ENCODE results near the gene YIPF2. TPM values are rescaled to one million over a fixed set of nuclear protein-coding genes. Genes with fewer than 3 reads are reported as not detected.
"Not testable (repeated sequence)": the region's sequence is repeated elsewhere in the genome, so short reads cannot be mapped to it uniquely, and the experiment has no call there.

The YIPF2 gene
- total and polyA plus RNA-seq, 3 donors from 2014 or later, result 95.3 to 143 (median 106) TPM

- WGBS, 2 donors, result 91 to 98% methylated on average over 6 of the region's 6 CpGs
- TF ChIP-seq POLR2A (IDR thresholded peaks at IDR 0.05), result no peak
- TF ChIP-seq, protein P1, sequence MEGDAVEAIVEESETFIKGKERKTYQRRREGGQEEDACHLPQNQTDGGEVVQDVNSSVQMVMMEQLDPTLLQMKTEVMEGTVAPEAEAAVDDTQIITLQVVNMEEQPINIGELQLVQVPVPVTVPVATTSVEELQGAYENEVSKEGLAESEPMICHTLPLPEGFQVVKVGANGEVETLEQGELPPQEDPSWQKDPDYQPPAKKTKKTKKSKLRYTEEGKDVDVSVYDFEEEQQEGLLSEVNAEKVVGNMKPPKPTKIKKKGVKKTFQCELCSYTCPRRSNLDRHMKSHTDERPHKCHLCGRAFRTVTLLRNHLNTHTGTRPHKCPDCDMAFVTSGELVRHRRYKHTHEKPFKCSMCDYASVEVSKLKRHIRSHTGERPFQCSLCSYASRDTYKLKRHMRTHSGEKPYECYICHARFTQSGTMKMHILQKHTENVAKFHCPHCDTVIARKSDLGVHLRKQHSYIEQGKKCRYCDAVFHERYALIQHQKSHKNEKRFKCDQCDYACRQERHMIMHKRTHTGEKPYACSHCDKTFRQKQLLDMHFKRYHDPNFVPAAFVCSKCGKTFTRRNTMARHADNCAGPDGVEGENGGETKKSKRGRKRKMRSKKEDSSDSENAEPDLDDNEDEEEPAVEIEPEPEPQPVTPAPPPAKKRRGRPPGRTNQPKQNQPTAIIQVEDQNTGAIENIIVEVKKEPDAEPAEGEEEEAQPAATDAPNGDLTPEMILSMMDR (IDR thresholded peaks at IDR 0.05), result no peak
- intact Hi-C loops (cut with DNase I; ENCODE audit: low total_unique reads), result no loop called here
- Histone ChIP-seq H3K27ac (no peak overlapping the region), H3K4me3 (no peak overlapping the region), H3K36me3 (ENCODE audit: low read depth, missing control alignments) (no peaks in the 10 kb centered on the region), H3K4me1 (no peaks in the 10 kb centered on the region), H3K27me3 (no peaks in the 10 kb centered on the region), H3K9me3 (no peaks in the 10 kb centered on the region)
- DNase-seq, result no peak
Measured at GRCh38 chr19:10952809-10953208, 24.4 kb upstream of the YIPF2 start.

GRCh38 chr19:10946958-10947657, 18.7 kb upstream of the YIPF2 start:
- WGBS, 2 donors, result 84 to 89% methylated on average over 5 to 6 of the region's 6 CpGs

GRCh38 chr19:10945264-10945663, 16.8 kb upstream of the YIPF2 start:
- H3K9me3 ChIP-seq, result no peaks in the 10 kb centered on the region
- no peaks in the 10 kb centered on the region for H3K27me3 ChIP-seq
- H3K36me3 ChIP-seq (ENCODE audit: low read depth, missing control alignments), result no peaks in the 10 kb centered on the region
- H3K4me1 ChIP-seq, result no peaks in the 10 kb centered on the region
- H3K27ac ChIP-seq, result no peak overlapping the region
- no peak for DNase-seq
- H3K4me3 ChIP-seq, result no peak overlapping the region
- TF ChIP-seq, protein P1 (IDR thresholded peaks at IDR 0.05), result no peak
- TF ChIP-seq POLR2A (IDR thresholded peaks at IDR 0.05), result no peak
- intact Hi-C loops (cut with DNase I; ENCODE audit: low total_unique reads), result no loop called here
- 97% methylated on average over 4 of the region's 4 CpGs for WGBS, 2 donors

More at GRCh38 chr19:10946958-10947657, 18.7 kb upstream of the YIPF2 start:
- Histone ChIP-seq H3K4me1 (no peaks in the 10 kb centered on the region), H3K27ac (no peak overlapping the region), H3K27me3 (no peaks in the 10 kb centered on the region), H3K4me3 (no peak overlapping the region), H3K9me3 (no peaks in the 10 kb centered on the region), H3K36me3 (ENCODE audit: low read depth, missing control alignments) (no peaks in the 10 kb centered on the region)
- TF ChIP-seq, protein P1 (IDR thresholded peaks at IDR 0.05), result no peak
- TF ChIP-seq POLR2A (IDR thresholded peaks at IDR 0.05), result no peak
- no peak for DNase-seq
- intact Hi-C loops (cut with DNase I; ENCODE audit: low total_unique reads), result no loop called here

- intact Hi-C loops (cut with DNase I; ENCODE audit: low total_unique reads); H3K27me3 ChIP-seq; DNase-seq; H3K9me3 ChIP-seq; H3K4me1 ChIP-seq; H3K27ac ChIP-seq; H3K36me3 ChIP-seq (ENCODE audit: low read depth, missing control alignments); H3K4me3 ChIP-seq: not testable (repeated sequence)
- 82 to 93% methylated on average over 4 of the region's 4 CpGs for WGBS, 2 donors
Measured at GRCh38 chr19:10943412-10943811, 15.0 kb upstream of the YIPF2 start.

- H3K9me3 ChIP-seq; H3K27me3 ChIP-seq; DNase-seq; intact Hi-C loops (cut with DNase I; ENCODE audit: low total_unique reads); H3K27ac ChIP-seq; H3K4me3 ChIP-seq; H3K36me3 ChIP-seq (ENCODE audit: low read depth, missing control alignments); H3K4me1 ChIP-seq: not testable (repeated sequence)
- 75 to 87% methylated on average over 14 of the region's 14 CpGs for WGBS, 2 donors
Measured at GRCh38 chr19:10941649-10942048, 13.2 kb upstream of the YIPF2 start.

GRCh38 chr19:10936661-10937084, 8.2 kb upstream of the YIPF2 start:
- WGBS, 2 donors, result 20 to 26% methylated on average over 11 of the region's 11 CpGs

More at GRCh38 chr19:10936661-10937084, 8.2 kb upstream of the YIPF2 start:
- H3K9me3 ChIP-seq, result no peaks in the 10 kb centered on the region
- intact Hi-C loops (cut with DNase I; ENCODE audit: low total_unique reads), result no loop called here
- no peak overlapping the region for H3K27ac ChIP-seq
- no peak for TF ChIP-seq POLR2A (IDR thresholded peaks at IDR 0.05)
- TF ChIP-seq, protein P1 (IDR thresholded peaks at IDR 0.05), result peak; percentile 20 to 61 (median 49)
- no peak overlapping the region for H3K4me3 ChIP-seq
- H3K27me3 ChIP-seq, result no peaks in the 10 kb centered on the region
- no peaks in the 10 kb centered on the region for H3K4me1 ChIP-seq
- DNase-seq, result peak; percentile 59
- no peaks in the 10 kb centered on the region for H3K36me3 ChIP-seq (ENCODE audit: low read depth, missing control alignments)

All from testis (tissue), 3 donors.